ENCODE data around the gene SYAP1. TPM values are rescaled to one million over a fixed set of nuclear protein-coding genes. Genes with fewer than 3 reads are reported as not detected.
A peak's percentile ranks its signal among the peaks of the same experiment; 100 is the strongest.

The SYAP1 gene
- total and polyA plus RNA-seq, 2 of the 8 experiments (the other 6 are each of a cell fraction or from before 2014, with no cell fraction given) = 2.9 to 20.3 TPM

DNA sequence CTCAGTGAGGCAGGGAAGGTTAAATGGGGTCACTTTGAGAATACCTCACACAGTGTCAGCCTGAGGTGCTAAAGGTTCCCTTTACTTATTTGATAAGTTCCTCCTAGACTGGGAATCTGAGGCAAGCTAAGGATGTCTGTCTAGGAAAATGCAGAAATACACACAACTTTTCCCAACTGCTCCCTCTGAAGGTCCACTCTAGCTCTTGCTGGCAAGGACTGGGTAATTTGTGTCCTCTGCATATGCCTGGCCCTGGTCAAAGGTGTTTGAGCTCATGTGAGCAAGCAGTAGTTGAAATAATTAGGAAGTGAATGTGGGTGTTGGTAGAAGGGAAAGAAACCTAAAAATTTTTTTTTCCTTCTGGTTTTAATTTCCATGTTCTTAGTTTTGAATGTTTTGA, 88.1 kb downstream of the SYAP1 start:
- no peak overlapping the region for H4K91ac ChIP-seq (replicated peaks; ENCODE audit: insufficient read length, low read length)
- H2BK120ac ChIP-seq (replicated peaks; ENCODE audit: low read depth, low read length) = no peak overlapping the region
- no peaks in the 10 kb centered on the region for H3K9me3 ChIP-seq (ENCODE audit: insufficient read depth in 2 of 2, low read depth in 1 of 2, low read length in 1 of 2)
- H2AK5ac ChIP-seq (ENCODE audit: low read depth, low read length) = no peak overlapping the region
- no peak overlapping the region for H3K14ac ChIP-seq (ENCODE audit: insufficient read length)
- H3K4me3 ChIP-seq (ENCODE audit: extremely low read depth in 1 of 4, insufficient read depth in 2 of 4, low read depth in 3 of 4, low read length in 4 of 4) = no peak overlapping the region
- no peaks in the 10 kb centered on the region for H3K27me3 ChIP-seq (replicated peaks in 1 of 4; ENCODE audit: control insufficient read depth in 3 of 4, extremely low read depth in 1 of 4, insufficient read depth in 3 of 4, low read length in 3 of 4)
- peaks cover 0 to 15% (median 2%) of the 10 kb centered on the region in 4 experiments; a peak in 2 of 8 replicates for H3K36me3 ChIP-seq (ENCODE audit: control insufficient read depth in 2 of 4, insufficient read depth in 4 of 4, low read length in 3 of 4)
- H4K20me1 ChIP-seq (replicated peaks in 1 of 2; ENCODE audit: control insufficient read depth in 1 of 2, insufficient read depth in 2 of 2, low read length in 2 of 2) = peaks cover 0 to 2% of the 10 kb centered on the region in 2 experiments
- no peak overlapping the region for H4K8ac ChIP-seq (ENCODE audit: extremely low read depth, insufficient read depth, low read length)
- no peak overlapping the region for H3K23ac ChIP-seq (ENCODE audit: insufficient read length)
- H2BK15ac ChIP-seq (ENCODE audit: low read length) = no peak overlapping the region
- H3K79me1 ChIP-seq (ENCODE audit: low read depth, low read length) = no peaks in the 10 kb centered on the region
- no peak overlapping the region for H4K5ac ChIP-seq (ENCODE audit: insufficient read length, low read depth, low read length)
- H3K27ac ChIP-seq (ENCODE audit: low read depth, low read length) = no peak overlapping the region
- POLR2A ChIA-PET (ENCODE audit: partially characterized antibody) = interaction anchor here (0.7 to 2.1 kb wide), 6 partner anchors 12 to 51 kb away, joined by 3 to 6 read pairs (median 6); no protein-coding TSS in a partner anchor
- H3K56ac ChIP-seq (replicated peaks; ENCODE audit: insufficient read length, low read depth, low read length) = no peak overlapping the region
- DNase-seq (ENCODE audit: low read depth in 1 of 2, low spot score in 2 of 2) (no peak), FAIRE-seq (peak; percentile 63)
- no peak overlapping the region for H2BK12ac ChIP-seq (ENCODE audit: low read depth, low read length)
- CTCF ChIA-PET (ENCODE audit: partially characterized antibody) = interaction anchor here (0.6 to 1.9 kb wide), 16 partner anchors 10 to 88 kb away, joined by 3 to 8 read pairs (median 4); partner anchors contain the start of gene SYAP1
- H3K4me2 ChIP-seq (ENCODE audit: insufficient read depth in 1 of 2, low read depth in 2 of 2, low read length in 2 of 2) = no peak overlapping the region
- H2AFZ ChIP-seq (ENCODE audit: low read length) = no peak overlapping the region
- H3K4me1 ChIP-seq (replicated peaks in 1 of 4; ENCODE audit: control insufficient read depth in 3 of 4, insufficient read depth in 4 of 4, low read length in 3 of 4) = no peaks in the 10 kb centered on the region; a peak in 2 of 7 replicates
- no peak overlapping the region for H3K18ac ChIP-seq (ENCODE audit: extremely low read depth, low read length)
- H3K79me2 ChIP-seq (ENCODE audit: control insufficient read depth in 1 of 2, insufficient read depth in 2 of 2, low read length in 2 of 2) = peaks cover 0 to 71% of the 10 kb centered on the region in 2 experiments; a peak in 2 of 4 replicates
- no peaks in the 10 kb centered on the region for H3K23me2 ChIP-seq (ENCODE audit: low read depth, low read length)
- no peak overlapping the region for H2BK5ac ChIP-seq (ENCODE audit: low read depth, low read length)
- H3K9ac ChIP-seq (replicated peaks in 1 of 4; ENCODE audit: extremely low read depth in 1 of 4, low read depth in 3 of 4, low read length in 3 of 4) = no peak overlapping the region
- H2BK20ac ChIP-seq (ENCODE audit: low read length) = no peak overlapping the region
- H3K4ac ChIP-seq (replicated peaks; ENCODE audit: insufficient read length, low read depth, low read length) = no peak overlapping the region
- no peak for TF ChIP-seq SP2 (IDR thresholded peaks at IDR 0.05; ENCODE audit: low read length)
- TF ChIP-seq, protein P1, sequence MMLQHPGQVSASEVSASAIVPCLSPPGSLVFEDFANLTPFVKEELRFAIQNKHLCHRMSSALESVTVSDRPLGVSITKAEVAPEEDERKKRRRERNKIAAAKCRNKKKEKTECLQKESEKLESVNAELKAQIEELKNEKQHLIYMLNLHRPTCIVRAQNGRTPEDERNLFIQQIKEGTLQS (IDR thresholded peaks at IDR 0.05; ENCODE audit: insufficient read depth, low read depth, low read length) = no peak
- no peak for TF ChIP-seq TEAD4 (IDR thresholded peaks at IDR 0.05; ENCODE audit: low read depth, low read length)
- peak in 1 of 2 experiments; percentile 21; a peak in 1 of 4 replicates for TF ChIP-seq RAD21 (IDR thresholded peaks at IDR 0.05 in 1 of 2, conservative IDR thresholded peaks at IDR 0.05 in 1 of 2; ENCODE audit: low read depth in 2 of 2, low read length in 2 of 2)
- TF ChIP-seq NRF1 (IDR thresholded peaks at IDR 0.05; ENCODE audit: low read depth, low read length) = no peak
- no peak for TF ChIP-seq PHF8 (conservative IDR thresholded peaks at IDR 0.05; ENCODE audit: low read depth, low read length)
- TF ChIP-seq EZH2 (IDR thresholded peaks at IDR 0.05; ENCODE audit: low read depth, low read length, severe bottlenecking) = no peak
- TF ChIP-seq, protein P2, sequence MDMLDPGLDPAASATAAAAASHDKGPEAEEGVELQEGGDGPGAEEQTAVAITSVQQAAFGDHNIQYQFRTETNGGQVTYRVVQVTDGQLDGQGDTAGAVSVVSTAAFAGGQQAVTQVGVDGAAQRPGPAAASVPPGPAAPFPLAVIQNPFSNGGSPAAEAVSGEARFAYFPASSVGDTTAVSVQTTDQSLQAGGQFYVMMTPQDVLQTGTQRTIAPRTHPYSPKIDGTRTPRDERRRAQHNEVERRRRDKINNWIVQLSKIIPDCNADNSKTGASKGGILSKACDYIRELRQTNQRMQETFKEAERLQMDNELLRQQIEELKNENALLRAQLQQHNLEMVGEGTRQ (IDR thresholded peaks at IDR 0.05; ENCODE audit: low read length) = no peak
- no peak for TF ChIP-seq SIRT6 (IDR thresholded peaks at IDR 0.05; ENCODE audit: low read length)
- no peak for TF ChIP-seq RXRA (IDR thresholded peaks at IDR 0.05; ENCODE audit: insufficient read depth, low read depth, low read length)
- TF ChIP-seq RNF2 (IDR thresholded peaks at IDR 0.05; ENCODE audit: borderline replicate concordance, low read depth, low read length, missing control alignments, poor library complexity, severe bottlenecking) = no peak
- no peak for TF ChIP-seq SUZ12 (IDR thresholded peaks at IDR 0.05; ENCODE audit: low read length)
